Neural cell (in vitro differentiated cells): ENCODE results near the gene ZBTB5.

Experiments
- RAD21 ChIP-seq: fragments of 450-650 bp; conservative IDR thresholded peaks from 2 replicates; pipeline ENCODE4 v1.6.1; 2014; ENCODE audit warnings: antibody characterized with exemption, mild to moderate bottlenecking, moderate library complexity
- SMC3 ChIP-seq: fragments of 450-650 bp; conservative IDR thresholded peaks from 2 replicates; pipeline ENCODE4 v1.6.1; 2014; ENCODE audit warnings: antibody characterized with exemption, mild to moderate bottlenecking, moderate library complexity; ENCODE audit not compliant: poor library complexity

- TF ChIP-seq RAD21, result no peak
- no peak for TF ChIP-seq SMC3
These were observed 51.9 kb downstream of the ZBTB5 start for GRCh38 chr9:37413311-37413710.
